IMR-90 (cell line): ENCODE measurements around the gene ADAMTSL5. TPM values are rescaled to one million over a fixed set of nuclear protein-coding genes. Genes with fewer than 3 reads are reported as not detected.

Source experiments
- ATAC-seq: fragments of 200-7000 bp; cut with Tn5 transposase; 2 replicates; pipeline ENCODE4 v1.9.1; 2020; ENCODE audit warnings: low read depth, mild to moderate bottlenecking, moderate library complexity
- BruUV-seq: library from RNA; stranded (reverse); fragments of 400-500 nt; replicated peaks from 2 replicates; lab custom pipeline; 2021; lab: Mats Ljungman, UMichigan
- CTCF ChIA-PET: fragments of 300-600 bp; formaldehyde crosslinking; extraction: SDS; loops from one replicate; lab custom pipeline; 2021; ENCODE audit warnings: antibody characterized with exemption; lab: Yijun Ruan, JAX
- POLR2A ChIA-PET: fragments of 300-600 bp; sonication (Branson Sonifier 250); formaldehyde crosslinking; loops from one replicate; lab custom pipeline; 2022; ENCODE audit warnings: antibody characterized with exemption; ENCODE audit not compliant: unreplicated experiment; lab: Charles Lee
- DNase-seq: peaks from one replicate; pipeline ENCODE4 v3.0.0; 2013
- H2AFZ ChIP-seq: replicated peaks from 2 replicates; pipeline ENCODE3; 2013; ENCODE audit warnings: low read length, mild to moderate bottlenecking; ENCODE audit not compliant: poor library complexity
- H2AK5ac ChIP-seq: 2 replicates; pipeline ENCODE4 v1.6.1; 2013; ENCODE audit warnings: low read depth, low read length, inconsistent platforms
- H2AK9ac ChIP-seq: replicated peaks from 2 replicates; pipeline ENCODE3; 2013; ENCODE audit warnings: mild to moderate bottlenecking, low read depth, low read length, moderate library complexity; ENCODE audit not compliant: poor library complexity
- H2BK120ac ChIP-seq: 2 replicates; pipeline ENCODE4 v1.6.1; 2013; ENCODE audit warnings: low read depth, low read length, inconsistent platforms
- H2BK15ac ChIP-seq: 3 replicates; pipeline ENCODE4 v1.6.1; 2013; ENCODE audit warnings: low read depth, low read length, inconsistent platforms
- H2BK20ac ChIP-seq: 2 replicates; pipeline ENCODE4 v1.6.1; 2013; ENCODE audit warnings: low read depth, mild to moderate bottlenecking, inconsistent platforms, low read length, moderate library complexity
- H2BK5ac ChIP-seq: 2 replicates; pipeline ENCODE4 v1.6.1; 2013; ENCODE audit warnings: mild to moderate bottlenecking, low read depth, low read length, inconsistent platforms; ENCODE audit not compliant: poor library complexity, severe bottlenecking
- H3K14ac ChIP-seq: replicated peaks from 2 replicates; pipeline ENCODE4 v1.6.1; 2013; ENCODE audit warnings: low read depth, low read length, inconsistent platforms
- H3K18ac ChIP-seq: 2 replicates; pipeline ENCODE4 v1.6.1; 2013; ENCODE audit warnings: low read depth, low read length, control low read depth
- H3K23ac ChIP-seq: 2 replicates; pipeline ENCODE4 v1.6.1; 2013; ENCODE audit warnings: low read depth, low read length, inconsistent platforms
- H3K27ac ChIP-seq: 2 replicates; pipeline ENCODE4 v1.5.1; 2013; ENCODE audit warnings: mild to moderate bottlenecking, control low read depth, low read length; ENCODE audit not compliant: insufficient read depth
- H3K27me3 ChIP-seq: 2 replicates; pipeline ENCODE4 v1.6.1; 2013; ENCODE audit warnings: low read length; ENCODE audit not compliant: control insufficient read depth, insufficient read depth
- H3K36me3 ChIP-seq: 2 replicates; pipeline ENCODE4 v1.6.1; 2013; ENCODE audit warnings: low read length, mixed read lengths; ENCODE audit not compliant: control insufficient read depth, insufficient read depth
- H3K4ac ChIP-seq: 2 replicates; pipeline ENCODE4 v1.6.1; 2013; ENCODE audit warnings: low read depth, low read length, inconsistent platforms
- H3K4me1 ChIP-seq: 2 replicates; pipeline ENCODE4 v1.6.1; 2013; ENCODE audit warnings: low read length, mixed read lengths; ENCODE audit not compliant: control insufficient read depth, insufficient read depth
- H3K4me2 ChIP-seq: 2 replicates; pipeline ENCODE4 v1.6.1; 2013; ENCODE audit warnings: low read depth, mild to moderate bottlenecking, control low read depth, low read length, moderate library complexity
- H3K4me3 ChIP-seq: 2 replicates; pipeline ENCODE4 v1.5.1; 2013; ENCODE audit warnings: low read depth, mild to moderate bottlenecking, control low read depth, low read length, moderate library complexity; ENCODE audit not compliant: insufficient read depth
- H3K56ac ChIP-seq: 2 replicates; pipeline ENCODE4 v1.6.1; 2013; ENCODE audit warnings: low read length, inconsistent platforms; ENCODE audit not compliant: insufficient read depth; ENCODE audit errors: extremely low read depth
- H3K79me1 ChIP-seq, 2 experiments: 2 replicates each; pipeline ENCODE4 v1.6.1; 2013; ENCODE audit warnings: low read length in 2 of 2, inconsistent platforms in 1 of 2, low read depth in 1 of 2
- H3K9ac ChIP-seq: 2 replicates; pipeline ENCODE4 v1.6.1; 2013; ENCODE audit warnings: low read depth, low read length, control low read depth
- H3K9me1 ChIP-seq: 2 replicates; pipeline ENCODE4 v1.6.1; 2013; ENCODE audit warnings: low read length, inconsistent platforms; ENCODE audit not compliant: insufficient read depth
- H3K9me3 ChIP-seq: 2 replicates; pipeline ENCODE4 v1.6.1; 2013; ENCODE audit warnings: low read length; ENCODE audit not compliant: control insufficient read depth, insufficient read depth
- H4K20me1 ChIP-seq: 2 replicates; pipeline ENCODE4 v1.6.1; 2013; ENCODE audit warnings: low read length, inconsistent platforms; ENCODE audit not compliant: insufficient read depth
- H4K5ac ChIP-seq: 2 replicates; pipeline ENCODE4 v1.6.1; 2013; ENCODE audit warnings: mild to moderate bottlenecking, low read depth, low read length, control low read depth
- H4K8ac ChIP-seq, 2 experiments: 2 replicates each; pipeline ENCODE4 v1.6.1; 2013; ENCODE audit warnings: low read depth in 2 of 2, low read length in 2 of 2, control low read depth in 1 of 2, inconsistent platforms in 1 of 2
- H4K91ac ChIP-seq: 2 replicates; pipeline ENCODE4 v1.6.1; 2013; ENCODE audit warnings: low read depth, low read length, inconsistent platforms; ENCODE audit not compliant: insufficient read depth
- BHLHE40 ChIP-seq: fragments of 150-350 bp; IDR thresholded peaks from 2 replicates; pipeline ENCODE4 v1.6.1; 2016; ENCODE audit warnings: mild to moderate bottlenecking, low read depth, low read length
- MAFK ChIP-seq: IDR thresholded peaks from 2 replicates; pipeline ENCODE4 v1.6.1; 2012; ENCODE audit warnings: low read depth, low read length, improper control_type of control experiment
- NFE2L2 ChIP-seq: fragments of 150-350 bp; IDR thresholded peaks from 2 replicates; pipeline ENCODE4 v1.6.1; 2016; ENCODE audit warnings: low read depth, mild to moderate bottlenecking, low read length
- RCOR1 ChIP-seq: IDR thresholded peaks from 2 replicates; pipeline ENCODE4 v1.6.1; 2012; ENCODE audit warnings: mild to moderate bottlenecking, low read length, improper control_type of control experiment; ENCODE audit not compliant: insufficient replicate concordance
- RFX5 ChIP-seq: IDR thresholded peaks from 2 replicates; pipeline ENCODE4 v1.8.0; 2012; ENCODE audit warnings: low read depth, mild to moderate bottlenecking, low read length, moderate library complexity
- SMC3 ChIP-seq: fragments of 150-350 bp; IDR thresholded peaks from 2 replicates; pipeline ENCODE4 v1.6.1; 2016; ENCODE audit warnings: low read depth, mild to moderate bottlenecking, antibody characterized with exemption, low read length, moderate library complexity
- WGBS, 2 experiments: methylation state at CpG; one replicate each; pipeline versions ENCODE4 v1.1.5 to v1.1.7; 2013; ENCODE audit warnings: missing lambda C conversion rate in 2 of 2; ENCODE audit not compliant: insufficient read length in 1 of 2; ENCODE audit errors: extremely low coverage in 2 of 2; 5-methylcytosine and 5-hydroxymethylcytosine counted together
- dilution Hi-C: fragments of 300-500 bp; cut with HindIII; formaldehyde crosslinking; loops from one replicate; pipeline ENCODE4 v1.14.3; 2018; ENCODE audit warnings: low sequenced_read_pairs; ENCODE audit not compliant: unreplicated experiment
- in situ Hi-C: fragments of 300-500 bp; cut with MboI; formaldehyde crosslinking; loops from 3 replicates; pipeline ENCODE4 v1.14.3; 2019; ENCODE audit warnings: low sequenced_read_pairs, inconsistent platforms, mixed read lengths
- intact Hi-C: fragments of 100-400 bp; cut with micrococcal nuclease; formaldehyde crosslinking; loops from 2 replicates; pipeline ENCODE4 v1.10.0; 2022
- polyA plus RNA-seq, 3 experiments: library from polyadenylated mRNA; depleted of rRNA; stranded (reverse); fragments of >200 nt; gene quantifications; 2 replicates each; pipeline ENCODE4 v1.2.3, GENCODE V29; 2012; ENCODE audit warnings: low replicate concordance in 1 of 3
- total RNA-seq: library from RNA; depleted of rRNA; stranded (reverse); fragments of >200 nt; gene quantifications from 2 replicates; pipeline ENCODE4 v1.2.3, GENCODE V29; 2012
- TF ChIP-seq, protein P1 (sequence below): fragments of 150-350 bp; IDR thresholded peaks from 2 replicates; pipeline ENCODE4 v1.6.1; 2017; ENCODE audit warnings: mild to moderate bottlenecking, antibody characterized with exemption, low read length, low read depth
- TF ChIP-seq, protein P2 (sequence below): fragments of 150-350 bp; IDR thresholded peaks from 2 replicates; pipeline ENCODE4 v1.6.1; 2016; ENCODE audit warnings: low read depth, mild to moderate bottlenecking, low read length, moderate library complexity, borderline replicate concordance

ADAMTSL5 gene
- total and polyA plus RNA-seq, 2 of the 4 experiments (the other 2 are of a cell fraction): 0.90 to 10.8 TPM

DNA sequence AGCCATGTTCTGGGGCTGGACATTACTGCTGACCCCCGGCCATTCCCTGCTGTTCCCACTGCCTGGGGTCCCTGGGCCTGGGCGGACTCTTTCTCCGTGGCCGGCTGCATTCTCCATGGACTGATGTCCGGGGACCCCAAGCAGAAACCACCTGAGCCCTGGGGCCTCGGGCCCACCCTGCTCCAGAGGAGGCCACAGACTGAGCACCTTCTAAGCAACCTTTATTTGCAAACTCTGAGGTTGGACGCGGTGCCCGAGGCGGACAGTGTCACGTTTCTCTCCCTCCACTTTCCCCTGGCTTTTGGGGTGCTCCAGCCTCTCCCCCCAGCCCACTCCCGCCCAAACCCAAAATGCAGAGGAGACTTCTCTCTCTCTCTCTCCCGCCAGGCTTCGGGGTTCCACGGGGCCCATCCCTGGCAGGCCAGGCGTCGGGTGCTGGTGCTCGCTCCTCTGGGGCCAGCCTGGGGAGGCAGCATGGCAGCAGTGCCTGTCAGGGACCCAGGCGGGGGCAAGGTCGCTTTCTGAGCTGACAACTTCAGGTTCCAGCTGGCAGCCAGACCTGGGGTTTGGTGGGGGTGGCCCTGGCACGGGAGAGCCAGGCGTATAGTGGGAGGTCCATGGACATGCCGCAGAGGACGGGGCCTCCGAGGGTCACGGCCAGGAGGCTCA is 31.5 kb downstream of the ADAMTSL5 start:
- no peak overlapping the region for H3K18ac ChIP-seq
- H2BK15ac ChIP-seq: no peak overlapping the region
- 80% methylated on average over 10 of the region's 26 CpGs; no CpG with 5 or more reads in 1 of the 2 experiments for WGBS, 2 experiments
- intact Hi-C loops: no loop called here
- ATAC-seq (no peak), DNase-seq (no peak)
- H2BK120ac ChIP-seq: no peak overlapping the region
- H3K27me3 ChIP-seq: no peaks in the 10 kb centered on the region
- H3K14ac ChIP-seq: no peak overlapping the region
- H3K9ac ChIP-seq: no peak overlapping the region
- POLR2A ChIA-PET: no interaction called here
- in situ Hi-C loops: no loop called here
- peaks cover 5% of the 10 kb centered on the region; the same call in 1 of the 2 replicates for H3K36me3 ChIP-seq
- no peak overlapping the region for H2AFZ ChIP-seq
- H4K20me1 ChIP-seq: peaks cover 5% of the 10 kb centered on the region
- no TSS peak for BruUV-seq
- CTCF ChIA-PET: no interaction called here
- H3K4me3 ChIP-seq: no peak overlapping the region
- peaks cover 10 to 20% of the 10 kb centered on the region in 2 experiments for H3K79me1 ChIP-seq
- no peak overlapping the region for H4K91ac ChIP-seq
- H2AK5ac ChIP-seq: no peak overlapping the region
- H4K8ac ChIP-seq: no peak overlapping the region
- H2BK20ac ChIP-seq: no peak overlapping the region
- no peak overlapping the region for H3K27ac ChIP-seq
- TF ChIP-seq BHLHE40: no peak
- TF ChIP-seq, protein P1, sequence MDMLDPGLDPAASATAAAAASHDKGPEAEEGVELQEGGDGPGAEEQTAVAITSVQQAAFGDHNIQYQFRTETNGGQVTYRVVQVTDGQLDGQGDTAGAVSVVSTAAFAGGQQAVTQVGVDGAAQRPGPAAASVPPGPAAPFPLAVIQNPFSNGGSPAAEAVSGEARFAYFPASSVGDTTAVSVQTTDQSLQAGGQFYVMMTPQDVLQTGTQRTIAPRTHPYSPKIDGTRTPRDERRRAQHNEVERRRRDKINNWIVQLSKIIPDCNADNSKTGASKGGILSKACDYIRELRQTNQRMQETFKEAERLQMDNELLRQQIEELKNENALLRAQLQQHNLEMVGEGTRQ: no peak
- TF ChIP-seq SMC3: no peak
- TF ChIP-seq MAFK: no peak
- TF ChIP-seq RCOR1: no peak
- TF ChIP-seq NFE2L2: no peak
- TF ChIP-seq RFX5: no peak
- TF ChIP-seq, protein P2, sequence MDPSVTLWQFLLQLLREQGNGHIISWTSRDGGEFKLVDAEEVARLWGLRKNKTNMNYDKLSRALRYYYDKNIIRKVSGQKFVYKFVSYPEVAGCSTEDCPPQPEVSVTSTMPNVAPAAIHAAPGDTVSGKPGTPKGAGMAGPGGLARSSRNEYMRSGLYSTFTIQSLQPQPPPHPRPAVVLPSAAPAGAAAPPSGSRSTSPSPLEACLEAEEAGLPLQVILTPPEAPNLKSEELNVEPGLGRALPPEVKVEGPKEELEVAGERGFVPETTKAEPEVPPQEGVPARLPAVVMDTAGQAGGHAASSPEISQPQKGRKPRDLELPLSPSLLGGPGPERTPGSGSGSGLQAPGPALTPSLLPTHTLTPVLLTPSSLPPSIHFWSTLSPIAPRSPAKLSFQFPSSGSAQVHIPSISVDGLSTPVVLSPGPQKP: no peak
- no peak overlapping the region for H3K23ac ChIP-seq
- 0 out of 2 replicates have a peak, but pooled peaks cover 3% of the 10 kb centered on the region for H3K9me1 ChIP-seq
- no peaks in the 10 kb centered on the region for H3K9me3 ChIP-seq
- H4K5ac ChIP-seq: no peak overlapping the region
- H2AK9ac ChIP-seq: no peak overlapping the region
- dilution Hi-C loops: no loop called here
- H3K4me2 ChIP-seq: no peak overlapping the region
- H3K4me1 ChIP-seq: no peaks in the 10 kb centered on the region
- H3K56ac ChIP-seq: no peak overlapping the region
- H3K4ac ChIP-seq: no peak overlapping the region
- no peak overlapping the region for H2BK5ac ChIP-seq
